IMR-90 (cell line): Measurements from ENCODE around the gene PLP1. TPM values are rescaled to one million over a fixed set of nuclear protein-coding genes. Genes with fewer than 3 reads are reported as not detected.

ENCODE experiments used
- ATAC-seq: fragments of 200-7000 bp; cut with Tn5 transposase; 2 replicates; pipeline ENCODE4 v1.9.1; 2020; ENCODE audit warnings: low read depth, mild to moderate bottlenecking, moderate library complexity
- BruUV-seq: library from RNA; stranded (reverse); fragments of 400-500 nt; replicated peaks from 2 replicates; lab custom pipeline; 2021; lab: Mats Ljungman, UMichigan
- CTCF ChIA-PET: fragments of 300-600 bp; formaldehyde crosslinking; extraction: SDS; loops from one replicate; lab custom pipeline; 2021; ENCODE audit warnings: antibody characterized with exemption; lab: Yijun Ruan, JAX
- POLR2A ChIA-PET: fragments of 300-600 bp; sonication (Branson Sonifier 250); formaldehyde crosslinking; loops from one replicate; lab custom pipeline; 2022; ENCODE audit warnings: antibody characterized with exemption; ENCODE audit not compliant: unreplicated experiment; lab: Charles Lee
- DNase-seq: peaks from one replicate; pipeline ENCODE4 v3.0.0; 2013
- H2AFZ ChIP-seq: replicated peaks from 2 replicates; pipeline ENCODE3; 2013; ENCODE audit warnings: low read length, mild to moderate bottlenecking; ENCODE audit not compliant: poor library complexity
- H2AK5ac ChIP-seq: 2 replicates; pipeline ENCODE4 v1.6.1; 2013; ENCODE audit warnings: low read depth, low read length, inconsistent platforms
- H2AK9ac ChIP-seq: replicated peaks from 2 replicates; pipeline ENCODE3; 2013; ENCODE audit warnings: mild to moderate bottlenecking, low read depth, low read length, moderate library complexity; ENCODE audit not compliant: poor library complexity
- H2BK120ac ChIP-seq: 2 replicates; pipeline ENCODE4 v1.6.1; 2013; ENCODE audit warnings: low read depth, low read length, inconsistent platforms
- H2BK15ac ChIP-seq: 3 replicates; pipeline ENCODE4 v1.6.1; 2013; ENCODE audit warnings: low read depth, low read length, inconsistent platforms
- H2BK20ac ChIP-seq: 2 replicates; pipeline ENCODE4 v1.6.1; 2013; ENCODE audit warnings: low read depth, mild to moderate bottlenecking, inconsistent platforms, low read length, moderate library complexity
- H2BK5ac ChIP-seq: 2 replicates; pipeline ENCODE4 v1.6.1; 2013; ENCODE audit warnings: mild to moderate bottlenecking, low read depth, low read length, inconsistent platforms; ENCODE audit not compliant: poor library complexity, severe bottlenecking
- H3K14ac ChIP-seq: replicated peaks from 2 replicates; pipeline ENCODE4 v1.6.1; 2013; ENCODE audit warnings: low read depth, low read length, inconsistent platforms
- H3K18ac ChIP-seq: 2 replicates; pipeline ENCODE4 v1.6.1; 2013; ENCODE audit warnings: low read depth, low read length, control low read depth
- H3K23ac ChIP-seq: 2 replicates; pipeline ENCODE4 v1.6.1; 2013; ENCODE audit warnings: low read depth, low read length, inconsistent platforms
- H3K27ac ChIP-seq: 2 replicates; pipeline ENCODE4 v1.5.1; 2013; ENCODE audit warnings: mild to moderate bottlenecking, control low read depth, low read length; ENCODE audit not compliant: insufficient read depth
- H3K27me3 ChIP-seq: 2 replicates; pipeline ENCODE4 v1.6.1; 2013; ENCODE audit warnings: low read length; ENCODE audit not compliant: control insufficient read depth, insufficient read depth
- H3K36me3 ChIP-seq: 2 replicates; pipeline ENCODE4 v1.6.1; 2013; ENCODE audit warnings: low read length, mixed read lengths; ENCODE audit not compliant: control insufficient read depth, insufficient read depth
- H3K4ac ChIP-seq: 2 replicates; pipeline ENCODE4 v1.6.1; 2013; ENCODE audit warnings: low read depth, low read length, inconsistent platforms
- H3K4me1 ChIP-seq: 2 replicates; pipeline ENCODE4 v1.6.1; 2013; ENCODE audit warnings: low read length, mixed read lengths; ENCODE audit not compliant: control insufficient read depth, insufficient read depth
- H3K4me2 ChIP-seq: 2 replicates; pipeline ENCODE4 v1.6.1; 2013; ENCODE audit warnings: low read depth, mild to moderate bottlenecking, control low read depth, low read length, moderate library complexity
- H3K4me3 ChIP-seq: 2 replicates; pipeline ENCODE4 v1.5.1; 2013; ENCODE audit warnings: low read depth, mild to moderate bottlenecking, control low read depth, low read length, moderate library complexity; ENCODE audit not compliant: insufficient read depth
- H3K56ac ChIP-seq: 2 replicates; pipeline ENCODE4 v1.6.1; 2013; ENCODE audit warnings: low read length, inconsistent platforms; ENCODE audit not compliant: insufficient read depth; ENCODE audit errors: extremely low read depth
- H3K79me1 ChIP-seq, 2 experiments: 2 replicates each; pipeline ENCODE4 v1.6.1; 2013; ENCODE audit warnings: low read length in 2 of 2, inconsistent platforms in 1 of 2, low read depth in 1 of 2
- H3K9ac ChIP-seq: 2 replicates; pipeline ENCODE4 v1.6.1; 2013; ENCODE audit warnings: low read depth, low read length, control low read depth
- H3K9me1 ChIP-seq: 2 replicates; pipeline ENCODE4 v1.6.1; 2013; ENCODE audit warnings: low read length, inconsistent platforms; ENCODE audit not compliant: insufficient read depth
- H3K9me3 ChIP-seq: 2 replicates; pipeline ENCODE4 v1.6.1; 2013; ENCODE audit warnings: low read length; ENCODE audit not compliant: control insufficient read depth, insufficient read depth
- H4K20me1 ChIP-seq: 2 replicates; pipeline ENCODE4 v1.6.1; 2013; ENCODE audit warnings: low read length, inconsistent platforms; ENCODE audit not compliant: insufficient read depth
- H4K5ac ChIP-seq: 2 replicates; pipeline ENCODE4 v1.6.1; 2013; ENCODE audit warnings: mild to moderate bottlenecking, low read depth, low read length, control low read depth
- H4K8ac ChIP-seq, 2 experiments: 2 replicates each; pipeline ENCODE4 v1.6.1; 2013; ENCODE audit warnings: low read depth in 2 of 2, low read length in 2 of 2, control low read depth in 1 of 2, inconsistent platforms in 1 of 2
- H4K91ac ChIP-seq: 2 replicates; pipeline ENCODE4 v1.6.1; 2013; ENCODE audit warnings: low read depth, low read length, inconsistent platforms; ENCODE audit not compliant: insufficient read depth
- CHD1 ChIP-seq: IDR thresholded peaks from 2 replicates; pipeline ENCODE4 v1.6.1; 2012; ENCODE audit warnings: low read depth, low read length, improper control_type of control experiment
- MAZ ChIP-seq: IDR thresholded peaks from 2 replicates; pipeline ENCODE4 v1.6.1; 2012; ENCODE audit warnings: low read depth, mild to moderate bottlenecking, low read length, improper control_type of control experiment, moderate library complexity, borderline replicate concordance
- RFX5 ChIP-seq: IDR thresholded peaks from 2 replicates; pipeline ENCODE4 v1.8.0; 2012; ENCODE audit warnings: low read depth, mild to moderate bottlenecking, low read length, moderate library complexity
- WGBS, 2 experiments: methylation state at CpG; one replicate each; pipeline versions ENCODE4 v1.1.5 to v1.1.7; 2013; ENCODE audit warnings: missing lambda C conversion rate in 2 of 2; ENCODE audit not compliant: insufficient read length in 1 of 2; ENCODE audit errors: extremely low coverage in 2 of 2; 5-methylcytosine and 5-hydroxymethylcytosine counted together
- dilution Hi-C: fragments of 300-500 bp; cut with HindIII; formaldehyde crosslinking; loops from one replicate; pipeline ENCODE4 v1.14.3; 2018; ENCODE audit warnings: low sequenced_read_pairs; ENCODE audit not compliant: unreplicated experiment
- in situ Hi-C: fragments of 300-500 bp; cut with MboI; formaldehyde crosslinking; loops from 3 replicates; pipeline ENCODE4 v1.14.3; 2019; ENCODE audit warnings: low sequenced_read_pairs, inconsistent platforms, mixed read lengths
- intact Hi-C: fragments of 100-400 bp; cut with micrococcal nuclease; formaldehyde crosslinking; loops from 2 replicates; pipeline ENCODE4 v1.10.0; 2022
- polyA plus RNA-seq, 3 experiments: library from polyadenylated mRNA; depleted of rRNA; stranded (reverse); fragments of >200 nt; gene quantifications; 2 replicates each; pipeline ENCODE4 v1.2.3, GENCODE V29; 2012; ENCODE audit warnings: low replicate concordance in 1 of 3
- total RNA-seq: library from RNA; depleted of rRNA; stranded (reverse); fragments of >200 nt; gene quantifications from 2 replicates; pipeline ENCODE4 v1.2.3, GENCODE V29; 2012

PLP1 gene
- total and polyA plus RNA-seq, 2 of the 4 experiments (the other 2 are of a cell fraction), result 0.18 to 0.62 TPM

GRCh38 chrX:103825881-103826280 is 49.2 kb downstream of the PLP1 start:
- dilution Hi-C loops, result no loop called here
- intact Hi-C loops, result no loop called here
- in situ Hi-C loops, result loop anchor here (25.0 kb wide), 1 partner anchor 286 kb away; the partner anchor contains the start of gene ZCCHC18

More at GRCh38 chrX:103825881-103826280, 49.2 kb downstream of the PLP1 start:
- Histone ChIP-seq H3K36me3 (no peaks in the 10 kb centered on the region), H3K4ac (no peak overlapping the region), H2BK15ac (no peak overlapping the region), H3K4me3 (no peak overlapping the region), H4K20me1 (no peaks in the 10 kb centered on the region), H3K27ac (no peak overlapping the region), H2BK20ac (no peak overlapping the region), H2AK5ac (no peak overlapping the region), H4K8ac (no peak overlapping the region), H3K4me2 (no peak overlapping the region), H3K14ac (no peak overlapping the region), H3K79me1 (no peaks in the 10 kb centered on the region), H3K23ac (no peak overlapping the region), H3K56ac (no peak overlapping the region), H3K4me1 (no peaks in the 10 kb centered on the region), H3K27me3 (peaks cover 9% of the 10 kb centered on the region), H2BK5ac (no peak overlapping the region), H4K5ac (no peak overlapping the region), H2BK120ac (no peak overlapping the region), H3K18ac (no peak overlapping the region), H2AK9ac (no peak overlapping the region), H3K9ac (no peak overlapping the region), H3K9me3 (no peaks in the 10 kb centered on the region), H3K9me1 (no peaks in the 10 kb centered on the region), H2AFZ (no peak overlapping the region), H4K91ac (no peak overlapping the region)
- BruUV-seq, result no TSS peak
- ChIA-PET CTCF (no interaction called here), POLR2A (no interaction called here)
- DNase-seq, result no peak
- WGBS, 2 experiments, result no CpG with 5 or more reads among the region's 1 CpG
- TF ChIP-seq RFX5 (no peak), MAZ (no peak), CHD1 (no peak)
- no peak for ATAC-seq
